Panc1 (cell line): Measurements from ENCODE around the gene SERPIND1.

Source experiments
- POLR2AphosphoS5 ChIP-seq: IDR thresholded peaks from 2 replicates; pipeline ENCODE4 v1.6.1; 2012; ENCODE audit warnings: mild to moderate bottlenecking, low read depth, low read length, moderate library complexity
- SIN3A ChIP-seq: IDR thresholded peaks from 2 replicates; pipeline ENCODE4 v1.6.1; 2012; ENCODE audit warnings: low read depth, mild to moderate bottlenecking, low read length, moderate library complexity, borderline replicate concordance; ENCODE audit not compliant: insufficient read depth
- TCF7L2 ChIP-seq: IDR thresholded peaks from 2 replicates; pipeline ENCODE4 v1.6.1; 2011; ENCODE audit warnings: mild to moderate bottlenecking, low read depth, low read length, inconsistent platforms
- TF ChIP-seq, protein P1 (sequence below): fragments of 450-650 bp; IDR thresholded peaks from 2 replicates; pipeline ENCODE4 v1.5.1; 2017; ENCODE audit warnings: mild to moderate bottlenecking
- TF ChIP-seq, protein P2 (sequence below), 2 experiments: IDR thresholded peaks; 2 replicates each; pipeline ENCODE4 v1.6.1; 2011 to 2012; ENCODE audit warnings: low read depth in 2 of 2, control low read depth in 1 of 2, low read length in 1 of 2, mild to moderate bottlenecking in 1 of 2, moderate library complexity in 1 of 2; ENCODE audit not compliant: insufficient read depth in 1 of 2

- TF ChIP-seq, protein P1, sequence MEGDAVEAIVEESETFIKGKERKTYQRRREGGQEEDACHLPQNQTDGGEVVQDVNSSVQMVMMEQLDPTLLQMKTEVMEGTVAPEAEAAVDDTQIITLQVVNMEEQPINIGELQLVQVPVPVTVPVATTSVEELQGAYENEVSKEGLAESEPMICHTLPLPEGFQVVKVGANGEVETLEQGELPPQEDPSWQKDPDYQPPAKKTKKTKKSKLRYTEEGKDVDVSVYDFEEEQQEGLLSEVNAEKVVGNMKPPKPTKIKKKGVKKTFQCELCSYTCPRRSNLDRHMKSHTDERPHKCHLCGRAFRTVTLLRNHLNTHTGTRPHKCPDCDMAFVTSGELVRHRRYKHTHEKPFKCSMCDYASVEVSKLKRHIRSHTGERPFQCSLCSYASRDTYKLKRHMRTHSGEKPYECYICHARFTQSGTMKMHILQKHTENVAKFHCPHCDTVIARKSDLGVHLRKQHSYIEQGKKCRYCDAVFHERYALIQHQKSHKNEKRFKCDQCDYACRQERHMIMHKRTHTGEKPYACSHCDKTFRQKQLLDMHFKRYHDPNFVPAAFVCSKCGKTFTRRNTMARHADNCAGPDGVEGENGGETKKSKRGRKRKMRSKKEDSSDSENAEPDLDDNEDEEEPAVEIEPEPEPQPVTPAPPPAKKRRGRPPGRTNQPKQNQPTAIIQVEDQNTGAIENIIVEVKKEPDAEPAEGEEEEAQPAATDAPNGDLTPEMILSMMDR, result no peak
- TF ChIP-seq POLR2AphosphoS5, result no peak
- TF ChIP-seq, protein P2, sequence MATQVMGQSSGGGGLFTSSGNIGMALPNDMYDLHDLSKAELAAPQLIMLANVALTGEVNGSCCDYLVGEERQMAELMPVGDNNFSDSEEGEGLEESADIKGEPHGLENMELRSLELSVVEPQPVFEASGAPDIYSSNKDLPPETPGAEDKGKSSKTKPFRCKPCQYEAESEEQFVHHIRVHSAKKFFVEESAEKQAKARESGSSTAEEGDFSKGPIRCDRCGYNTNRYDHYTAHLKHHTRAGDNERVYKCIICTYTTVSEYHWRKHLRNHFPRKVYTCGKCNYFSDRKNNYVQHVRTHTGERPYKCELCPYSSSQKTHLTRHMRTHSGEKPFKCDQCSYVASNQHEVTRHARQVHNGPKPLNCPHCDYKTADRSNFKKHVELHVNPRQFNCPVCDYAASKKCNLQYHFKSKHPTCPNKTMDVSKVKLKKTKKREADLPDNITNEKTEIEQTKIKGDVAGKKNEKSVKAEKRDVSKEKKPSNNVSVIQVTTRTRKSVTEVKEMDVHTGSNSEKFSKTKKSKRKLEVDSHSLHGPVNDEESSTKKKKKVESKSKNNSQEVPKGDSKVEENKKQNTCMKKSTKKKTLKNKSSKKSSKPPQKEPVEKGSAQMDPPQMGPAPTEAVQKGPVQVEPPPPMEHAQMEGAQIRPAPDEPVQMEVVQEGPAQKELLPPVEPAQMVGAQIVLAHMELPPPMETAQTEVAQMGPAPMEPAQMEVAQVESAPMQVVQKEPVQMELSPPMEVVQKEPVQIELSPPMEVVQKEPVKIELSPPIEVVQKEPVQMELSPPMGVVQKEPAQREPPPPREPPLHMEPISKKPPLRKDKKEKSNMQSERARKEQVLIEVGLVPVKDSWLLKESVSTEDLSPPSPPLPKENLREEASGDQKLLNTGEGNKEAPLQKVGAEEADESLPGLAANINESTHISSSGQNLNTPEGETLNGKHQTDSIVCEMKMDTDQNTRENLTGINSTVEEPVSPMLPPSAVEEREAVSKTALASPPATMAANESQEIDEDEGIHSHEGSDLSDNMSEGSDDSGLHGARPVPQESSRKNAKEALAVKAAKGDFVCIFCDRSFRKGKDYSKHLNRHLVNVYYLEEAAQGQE (IDR thresholded peaks at IDR 0.05; ENCODE audit: insufficient read depth in 1 of 2, low read depth in 2 of 2, low read length in 1 of 2), result no peak
- no peak for TF ChIP-seq SIN3A
- no peak for TF ChIP-seq TCF7L2
Measured at GRCh38 chr22:20811971-20812660, 38.2 kb downstream of the SERPIND1 start.
